Testis (tissue), 3 donors: Measurements from ENCODE around the gene PLPP2. TPM values are rescaled to one million over a fixed set of nuclear protein-coding genes. Genes with fewer than 3 reads are reported as not detected.

Experiments
- DNase-seq: peaks from one replicate; pipeline ENCODE4 v3.0.0-alpha.2; 2019
- H3K27ac ChIP-seq, 2 donors: fragments of 200-600 bp; sonication (generic); one replicate each; pipeline ENCODE4 v1.5.1; 2019
- H3K27me3 ChIP-seq: fragments of 200-600 bp; sonication (generic); one replicate; pipeline ENCODE4 v1.5.1; 2019
- H3K36me3 ChIP-seq: fragments of 200-600 bp; sonication (generic); one replicate; pipeline ENCODE4 v1.5.1; 2017; ENCODE audit warnings: low read depth; ENCODE audit errors: missing control alignments
- H3K4me1 ChIP-seq: fragments of 200-600 bp; sonication (generic); one replicate; pipeline ENCODE4 v1.5.1; 2019
- H3K4me3 ChIP-seq, 2 donors: fragments of 200-600 bp; sonication (generic); one replicate each; pipeline ENCODE4 v1.5.1; 2017 to 2019
- H3K9me3 ChIP-seq: fragments of 200-600 bp; sonication (generic); one replicate; pipeline ENCODE4 v1.5.1; 2017
- POLR2A ChIP-seq: fragments of 450-650 bp; IDR thresholded peaks from one replicate; pipeline ENCODE4 v1.6.1; 2017; ENCODE audit warnings: antibody characterized with exemption, mild to moderate bottlenecking, moderate library complexity
- WGBS, 2 donors: methylation state at CpG; one replicate each; pipeline ENCODE4 v1.1.5; 2018; 5-methylcytosine and 5-hydroxymethylcytosine counted together
- intact Hi-C: fragments of 100-400 bp; cut with DNase I; formaldehyde crosslinking; loops from one replicate; pipeline ENCODE4 v1.15.1; 2023; ENCODE audit warnings: low total_unique reads
- polyA plus RNA-seq: library from polyadenylated mRNA; stranded (reverse); fragments of 350-450 nt; fragmentation: Illumina TruSeq; extraction: RNeasy Lipid Tissue Mini Kit (QIAGEN cat#74804); gene quantifications from one replicate; pipeline ENCODE4 v1.2.3, GENCODE V29; 2014; ENCODE audit warnings: low read depth, low replicate concordance; ENCODE audit not compliant: insufficient read depth
- total RNA-seq, 2 donors: library from RNA; depleted of rRNA; stranded (reverse); fragments of >200 nt; gene quantifications; one replicate each; pipeline ENCODE4 v1.2.3, GENCODE V29; 2016
- TF ChIP-seq, protein P1 (sequence below), 3 experiments: fragments of 450-650 bp in 2 of 3; fragments of 200-600 bp in 1 of 3; sonication (generic) in 1 of 3; IDR thresholded peaks; one replicate each; pipeline ENCODE4 v1.5.1; 2016 to 2019; ENCODE audit warnings: antibody characterized with exemption in 3 of 3, mild to moderate bottlenecking in 2 of 3, moderate library complexity in 1 of 3

PLPP2 gene
- total and polyA plus RNA-seq, 3 donors from 2014 or later: 12.0 to 21.4 (median 18.1) TPM

DNA sequence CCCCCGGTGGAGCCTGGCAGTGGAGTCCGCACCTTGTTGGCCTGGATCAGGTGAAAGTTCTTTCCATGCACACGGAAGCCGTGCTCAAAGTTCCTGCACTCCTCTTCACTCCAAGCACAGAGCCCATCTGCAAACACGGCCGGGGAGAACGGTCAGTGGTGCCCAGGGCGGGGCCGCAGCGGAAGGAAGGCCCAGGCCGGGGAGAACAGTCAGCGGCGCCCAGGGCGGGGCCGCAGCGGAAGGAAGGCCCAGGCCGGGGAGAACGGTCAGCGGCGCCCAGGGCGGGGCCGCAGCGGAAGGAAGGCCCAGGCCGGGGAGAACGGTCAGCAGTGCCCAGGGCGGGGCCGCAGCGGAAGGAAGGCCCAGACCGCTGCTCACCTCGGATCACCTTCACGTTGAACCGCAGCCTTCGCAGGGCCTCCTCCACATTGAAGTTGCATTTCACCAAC, 20.6 kb upstream of the PLPP2 start:
- Histone ChIP-seq H3K9me3 (no peaks in the 10 kb centered on the region), H3K27me3 (no peaks in the 10 kb centered on the region), H3K4me1 (no peaks in the 10 kb centered on the region), H3K4me3 (no peak overlapping the region), H3K27ac (no peak overlapping the region), H3K36me3 (no peaks in the 10 kb centered on the region)
- intact Hi-C loops: no loop called here
- TF ChIP-seq POLR2A: no peak
- TF ChIP-seq, protein P1, sequence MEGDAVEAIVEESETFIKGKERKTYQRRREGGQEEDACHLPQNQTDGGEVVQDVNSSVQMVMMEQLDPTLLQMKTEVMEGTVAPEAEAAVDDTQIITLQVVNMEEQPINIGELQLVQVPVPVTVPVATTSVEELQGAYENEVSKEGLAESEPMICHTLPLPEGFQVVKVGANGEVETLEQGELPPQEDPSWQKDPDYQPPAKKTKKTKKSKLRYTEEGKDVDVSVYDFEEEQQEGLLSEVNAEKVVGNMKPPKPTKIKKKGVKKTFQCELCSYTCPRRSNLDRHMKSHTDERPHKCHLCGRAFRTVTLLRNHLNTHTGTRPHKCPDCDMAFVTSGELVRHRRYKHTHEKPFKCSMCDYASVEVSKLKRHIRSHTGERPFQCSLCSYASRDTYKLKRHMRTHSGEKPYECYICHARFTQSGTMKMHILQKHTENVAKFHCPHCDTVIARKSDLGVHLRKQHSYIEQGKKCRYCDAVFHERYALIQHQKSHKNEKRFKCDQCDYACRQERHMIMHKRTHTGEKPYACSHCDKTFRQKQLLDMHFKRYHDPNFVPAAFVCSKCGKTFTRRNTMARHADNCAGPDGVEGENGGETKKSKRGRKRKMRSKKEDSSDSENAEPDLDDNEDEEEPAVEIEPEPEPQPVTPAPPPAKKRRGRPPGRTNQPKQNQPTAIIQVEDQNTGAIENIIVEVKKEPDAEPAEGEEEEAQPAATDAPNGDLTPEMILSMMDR (IDR thresholded peaks at IDR 0.05): no peak
- DNase-seq: no peak
- 93 to 95% methylated on average over 27 to 33 of the region's 33 CpGs for WGBS, 2 donors

DNA sequence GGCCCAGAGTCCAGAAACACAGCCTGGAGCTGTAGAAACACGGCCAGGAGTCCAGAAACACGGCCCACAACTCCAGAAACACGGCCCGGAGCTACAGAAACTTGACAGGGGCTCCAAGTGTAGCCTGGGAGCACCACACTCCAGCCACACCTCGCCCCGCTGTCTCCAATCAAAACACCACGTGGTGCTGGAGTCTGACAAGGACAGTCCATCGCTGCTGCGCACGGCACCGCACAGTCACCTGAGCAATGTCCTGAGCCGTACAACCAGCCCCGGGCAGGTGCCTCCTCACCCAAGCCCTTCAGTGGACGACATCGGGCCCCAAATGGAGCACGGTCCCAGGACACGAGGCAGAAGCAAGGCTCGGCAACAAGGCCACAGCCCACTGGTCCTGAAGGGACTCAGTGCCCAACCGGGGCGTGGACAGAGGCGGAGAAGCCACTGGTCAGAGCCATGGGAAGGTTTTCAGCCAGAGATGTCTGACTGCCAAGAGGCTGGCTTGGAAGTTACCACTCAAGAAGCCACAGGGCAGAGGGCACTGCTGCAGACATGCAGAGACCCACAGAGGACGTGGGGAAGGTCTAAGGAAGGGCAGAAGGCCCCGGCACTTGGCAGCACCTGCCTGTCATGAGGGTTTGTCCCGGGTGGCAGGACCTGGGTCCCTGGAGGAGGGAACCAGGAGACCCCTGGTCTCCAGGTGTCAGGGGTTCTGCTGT, 19.7 kb upstream of the PLPP2 start:
- no peaks in the 10 kb centered on the region for H3K4me1 ChIP-seq
- no peaks in the 10 kb centered on the region for H3K36me3 ChIP-seq
- no peak overlapping the region for H3K27ac ChIP-seq
- no peaks in the 10 kb centered on the region for H3K9me3 ChIP-seq
- no peak for TF ChIP-seq POLR2A
- TF ChIP-seq, protein P1 (IDR thresholded peaks at IDR 0.05): no peak
- DNase-seq: no peak
- 90 to 92% methylated on average over 7 to 24 of the region's 24 CpGs for WGBS, 2 donors
- intact Hi-C loops: no loop called here
- no peaks in the 10 kb centered on the region for H3K27me3 ChIP-seq
- H3K4me3 ChIP-seq: no peak overlapping the region

DNA sequence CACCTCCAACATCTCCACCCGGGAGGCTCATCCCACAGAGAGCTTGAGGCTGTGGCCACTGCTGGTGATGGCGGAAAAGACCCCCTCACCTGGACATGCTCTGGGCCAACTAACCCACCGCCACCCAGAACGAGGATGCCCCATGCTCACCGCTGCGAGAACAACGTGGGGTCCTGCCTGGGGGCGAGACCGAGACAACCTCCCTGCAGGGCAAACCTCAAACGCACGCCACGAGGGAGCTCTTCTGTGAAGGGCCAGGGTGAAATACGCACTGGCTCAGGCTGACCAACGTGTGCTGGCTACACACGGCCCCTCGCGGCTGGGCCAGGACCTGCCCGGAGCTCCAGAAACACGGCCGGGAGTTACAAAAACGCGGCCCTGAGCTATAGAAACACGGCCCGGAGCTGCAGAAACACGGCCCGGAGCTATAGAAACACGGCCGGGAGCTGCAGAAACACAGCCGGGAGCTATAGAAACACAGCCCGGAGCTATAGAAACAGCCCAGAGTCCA, 19.0 kb upstream of the PLPP2 start:
- no peaks in the 10 kb centered on the region for H3K9me3 ChIP-seq
- no peaks in the 10 kb centered on the region for H3K27me3 ChIP-seq
- no peak overlapping the region for H3K27ac ChIP-seq
- no peak for DNase-seq
- no peak overlapping the region for H3K4me3 ChIP-seq
- intact Hi-C loops: no loop called here
- H3K36me3 ChIP-seq: no peaks in the 10 kb centered on the region
- 78 to 93% methylated on average over 25 to 30 of the region's 30 CpGs for WGBS, 2 donors
- TF ChIP-seq POLR2A: no peak
- TF ChIP-seq, protein P1 (IDR thresholded peaks at IDR 0.05): no peak
- H3K4me1 ChIP-seq: no peaks in the 10 kb centered on the region

DNA sequence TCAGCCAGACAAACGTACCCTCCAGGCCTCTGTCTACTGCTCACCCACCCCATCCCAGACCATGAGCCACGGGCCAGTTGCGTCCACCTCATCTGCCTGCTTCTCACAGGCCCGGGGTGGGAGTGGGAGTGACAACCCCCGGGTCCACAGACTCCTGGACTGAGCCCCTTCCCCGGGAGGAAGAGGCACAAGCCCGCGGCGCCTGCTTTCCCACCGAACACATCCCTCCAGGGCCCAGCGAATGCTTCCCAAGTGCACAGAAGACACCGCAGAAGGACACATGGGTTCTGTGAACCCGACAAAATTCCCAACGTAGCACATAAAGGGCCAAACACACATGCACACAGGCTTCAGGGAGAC, 18.0 kb upstream of the PLPP2 start:
- Histone ChIP-seq H3K27me3 (no peaks in the 10 kb centered on the region), H3K4me3 (no peak overlapping the region), H3K27ac (no peak overlapping the region), H3K9me3 (no peaks in the 10 kb centered on the region), H3K36me3 (no peaks in the 10 kb centered on the region), H3K4me1 (no peaks in the 10 kb centered on the region)
- intact Hi-C loops: no loop called here
- no peak for DNase-seq
- WGBS, 2 donors: 88 to 96% methylated on average over 14 of the region's 14 CpGs
- no peak for TF ChIP-seq POLR2A
- TF ChIP-seq, protein P1 (IDR thresholded peaks at IDR 0.05): no peak
